ENCODE results near the gene PLCG1.

Gene PLCG1

GRCh38 chr20:41222703-41223102, 85.4 kb downstream of the PLCG1 start:
- H4K8ac ChIP-seq (ENCODE audit: low read length) = no peak overlapping the region
- H3K18ac ChIP-seq (ENCODE audit: low read depth in 1 of 2, low read length in 2 of 2) = no peak overlapping the region
- H2BK15ac ChIP-seq (ENCODE audit: low read depth, poor library complexity, severe bottlenecking) = no peak overlapping the region
- no peak overlapping the region for H3K23ac ChIP-seq (ENCODE audit: low read length in 2 of 2)
- H3K4ac ChIP-seq (ENCODE audit: low read depth in 1 of 2, low read length in 2 of 2) = no peak overlapping the region
- peak; percentile 35 for DNase-seq
- peaks cover 4 to 16% of the 10 kb centered on the region in 2 experiments for H3K36me3 ChIP-seq (ENCODE audit: control insufficient read depth in 1 of 2, insufficient read depth in 2 of 2, low read depth in 1 of 2, low read length in 2 of 2)
- no peak overlapping the region for H2AFZ ChIP-seq (ENCODE audit: low read depth, low read length)
- H3K27me3 ChIP-seq (ENCODE audit: control insufficient read depth in 1 of 2, insufficient read depth in 1 of 2, low read length in 2 of 2) = no peaks in the 10 kb centered on the region
- H3K4me3 ChIP-seq (ENCODE audit: insufficient read depth in 1 of 2, low read depth in 1 of 2, low read length in 2 of 2) = no peak overlapping the region
- no peak overlapping the region for H2BK120ac ChIP-seq (ENCODE audit: low read depth, low read length)
- H3K4me1 ChIP-seq (ENCODE audit: control insufficient read depth, insufficient read depth, low read depth, low read length) = no peaks in the 10 kb centered on the region
- H4K91ac ChIP-seq (ENCODE audit: low read length) = no peak overlapping the region
- no peak overlapping the region for H2BK5ac ChIP-seq (ENCODE audit: low read depth, low read length, poor library complexity, severe bottlenecking)
- H3K9ac ChIP-seq (ENCODE audit: low read length) = peak overlapping the region; percentile 69
- H3K79me1 ChIP-seq (replicated peaks; ENCODE audit: low read length, poor library complexity, severe bottlenecking) = peaks cover 11% of the 10 kb centered on the region
- no peak overlapping the region for H2BK12ac ChIP-seq (ENCODE audit: low read length in 2 of 2)
- no peaks in the 10 kb centered on the region for H3K9me3 ChIP-seq (ENCODE audit: control insufficient read depth, low read length)
- no peak overlapping the region for H3K27ac ChIP-seq (ENCODE audit: low read length, poor library complexity, severe bottlenecking)
- no peak overlapping the region for H3K14ac ChIP-seq (ENCODE audit: low read length in 2 of 2)
- H2AK5ac ChIP-seq (ENCODE audit: low read length, severe bottlenecking) = no peak overlapping the region
- no peak overlapping the region for H3K4me2 ChIP-seq (ENCODE audit: low read length, poor library complexity, severe bottlenecking)

GRCh38 chr20:41223112-41223511, 85.8 kb downstream of the PLCG1 start:
- Histone ChIP-seq H3K4me2 (ENCODE audit: low read length, poor library complexity, severe bottlenecking) (no peak overlapping the region), H2AFZ (ENCODE audit: low read depth, low read length) (no peak overlapping the region), H3K79me1 (replicated peaks; ENCODE audit: low read length, poor library complexity, severe bottlenecking) (peaks cover 12% of the 10 kb centered on the region), H3K9ac (ENCODE audit: low read length) (peak overlapping the region; percentile 69), H4K91ac (ENCODE audit: low read length) (no peak overlapping the region), H3K27ac (ENCODE audit: low read length, poor library complexity, severe bottlenecking) (no peak overlapping the region), H3K14ac (ENCODE audit: low read length in 2 of 2) (no peak overlapping the region), H3K9me3 (ENCODE audit: control insufficient read depth, low read length) (no peaks in the 10 kb centered on the region), H4K8ac (ENCODE audit: low read length) (no peak overlapping the region), H3K36me3 (ENCODE audit: control insufficient read depth in 1 of 2, insufficient read depth in 2 of 2, low read depth in 1 of 2, low read length in 2 of 2) (peaks cover 4 to 16% of the 10 kb centered on the region in 2 experiments), H3K4ac (ENCODE audit: low read depth in 1 of 2, low read length in 2 of 2) (no peak overlapping the region), H3K27me3 (ENCODE audit: control insufficient read depth in 1 of 2, insufficient read depth in 1 of 2, low read length in 2 of 2) (no peaks in the 10 kb centered on the region), H2BK5ac (ENCODE audit: low read depth, low read length, poor library complexity, severe bottlenecking) (no peak overlapping the region), H3K4me1 (ENCODE audit: control insufficient read depth, insufficient read depth, low read depth, low read length) (no peaks in the 10 kb centered on the region), H2BK120ac (ENCODE audit: low read depth, low read length) (no peak overlapping the region), H2AK5ac (ENCODE audit: low read length, severe bottlenecking) (no peak overlapping the region), H2BK12ac (ENCODE audit: low read length in 2 of 2) (no peak overlapping the region), H2BK15ac (ENCODE audit: low read depth, poor library complexity, severe bottlenecking) (no peak overlapping the region), H3K4me3 (ENCODE audit: insufficient read depth in 1 of 2, low read depth in 1 of 2, low read length in 2 of 2) (no peak overlapping the region), H3K18ac (ENCODE audit: low read depth in 1 of 2, low read length in 2 of 2) (no peak overlapping the region), H3K23ac (ENCODE audit: low read length in 2 of 2) (no peak overlapping the region)
- DNase-seq = peak; percentile 31

- Histone ChIP-seq H4K8ac (ENCODE audit: low read length) (no peak overlapping the region), H3K9ac (ENCODE audit: low read length) (no peak overlapping the region), H4K91ac (ENCODE audit: low read length) (no peak overlapping the region), H2BK12ac (ENCODE audit: low read length in 2 of 2) (no peak overlapping the region), H2BK5ac (ENCODE audit: low read depth, low read length, poor library complexity, severe bottlenecking) (no peak overlapping the region), H3K27ac (ENCODE audit: low read length, poor library complexity, severe bottlenecking) (no peak overlapping the region), H2BK120ac (ENCODE audit: low read depth, low read length) (no peak overlapping the region), H3K23ac (ENCODE audit: low read length in 2 of 2) (no peak overlapping the region), H3K27me3 (ENCODE audit: control insufficient read depth in 1 of 2, insufficient read depth in 1 of 2, low read length in 2 of 2) (no peaks in the 10 kb centered on the region), H2AFZ (ENCODE audit: low read depth, low read length) (no peak overlapping the region), H3K79me1 (replicated peaks; ENCODE audit: low read length, poor library complexity, severe bottlenecking) (peaks cover 15% of the 10 kb centered on the region), H3K4me1 (ENCODE audit: control insufficient read depth, insufficient read depth, low read depth, low read length) (no peaks in the 10 kb centered on the region), H3K18ac (ENCODE audit: low read depth in 1 of 2, low read length in 2 of 2) (no peak overlapping the region), H3K14ac (ENCODE audit: low read length in 2 of 2) (no peak overlapping the region), H3K9me3 (ENCODE audit: control insufficient read depth, low read length) (no peaks in the 10 kb centered on the region), H3K36me3 (ENCODE audit: control insufficient read depth in 1 of 2, insufficient read depth in 2 of 2, low read depth in 1 of 2, low read length in 2 of 2) (peaks cover 4 to 16% of the 10 kb centered on the region in 2 experiments), H3K4me3 (ENCODE audit: insufficient read depth in 1 of 2, low read depth in 1 of 2, low read length in 2 of 2) (no peak overlapping the region), H3K4me2 (ENCODE audit: low read length, poor library complexity, severe bottlenecking) (no peak overlapping the region), H2AK5ac (ENCODE audit: low read length, severe bottlenecking) (no peak overlapping the region), H3K4ac (ENCODE audit: low read depth in 1 of 2, low read length in 2 of 2) (no peak overlapping the region), H2BK15ac (ENCODE audit: low read depth, poor library complexity, severe bottlenecking) (no peak overlapping the region)
- 100% methylated on average over 1 of the region's 1 CpG for WGBS
- no peak for DNase-seq
Measured at GRCh38 chr20:41224281-41224680, 86.9 kb downstream of the PLCG1 start.

GRCh38 chr20:41225091-41225490, 87.7 kb downstream of the PLCG1 start:
- no peak overlapping the region for H3K9ac ChIP-seq (ENCODE audit: low read length)
- H3K18ac ChIP-seq (ENCODE audit: low read depth in 1 of 2, low read length in 2 of 2) = no peak overlapping the region
- no peak overlapping the region for H3K14ac ChIP-seq (ENCODE audit: low read length in 2 of 2)
- no peak overlapping the region for H2BK5ac ChIP-seq (ENCODE audit: low read depth, low read length, poor library complexity, severe bottlenecking)
- H2BK15ac ChIP-seq (ENCODE audit: low read depth, poor library complexity, severe bottlenecking) = no peak overlapping the region
- H3K4me1 ChIP-seq (ENCODE audit: control insufficient read depth, insufficient read depth, low read depth, low read length) = no peaks in the 10 kb centered on the region
- H4K91ac ChIP-seq (ENCODE audit: low read length) = no peak overlapping the region
- no peak overlapping the region for H2BK12ac ChIP-seq (ENCODE audit: low read length in 2 of 2)
- H3K9me3 ChIP-seq (ENCODE audit: control insufficient read depth, low read length) = no peaks in the 10 kb centered on the region
- whole genome bisulfite sequencing = 60% methylated on average over 1 of the region's 1 CpG
- no peak overlapping the region for H3K4me3 ChIP-seq (ENCODE audit: insufficient read depth in 1 of 2, low read depth in 1 of 2, low read length in 2 of 2)
- H3K4ac ChIP-seq (ENCODE audit: low read depth in 1 of 2, low read length in 2 of 2) = no peak overlapping the region
- no peak overlapping the region for H3K23ac ChIP-seq (ENCODE audit: low read length in 2 of 2)
- no peaks in the 10 kb centered on the region for H3K27me3 ChIP-seq (ENCODE audit: control insufficient read depth in 1 of 2, insufficient read depth in 1 of 2, low read length in 2 of 2)
- no peak overlapping the region for H2BK120ac ChIP-seq (ENCODE audit: low read depth, low read length)
- no peak for DNase-seq
- no peak overlapping the region for H3K4me2 ChIP-seq (ENCODE audit: low read length, poor library complexity, severe bottlenecking)
- H3K27ac ChIP-seq (ENCODE audit: low read length, poor library complexity, severe bottlenecking) = no peak overlapping the region
- H3K36me3 ChIP-seq (ENCODE audit: control insufficient read depth in 1 of 2, insufficient read depth in 2 of 2, low read depth in 1 of 2, low read length in 2 of 2) = peaks cover 4 to 10% of the 10 kb centered on the region in 2 experiments
- no peak overlapping the region for H2AFZ ChIP-seq (ENCODE audit: low read depth, low read length)
- H3K79me1 ChIP-seq (replicated peaks; ENCODE audit: low read length, poor library complexity, severe bottlenecking) = peaks cover 15% of the 10 kb centered on the region
- no peak overlapping the region for H2AK5ac ChIP-seq (ENCODE audit: low read length, severe bottlenecking)
- H4K8ac ChIP-seq (ENCODE audit: low read length) = no peak overlapping the region
